Naive B cell (primary cell): ENCODE measurements around the gene DNMBP. TPM values are rescaled to one million over a fixed set of nuclear protein-coding genes. Genes with fewer than 3 reads are reported as not detected.
"Not testable (repeated sequence)": the region's sequence is repeated elsewhere in the genome, so short reads cannot be mapped to it uniquely, and the experiment has no call there.

Experiments used
- ATAC-seq, 2 donors: fragments of 150-1000 bp; cut with Tn5 transposase; 2 replicates each; pipeline ENCODE4 v1.10.0; 2021; ENCODE audit warnings: low read depth in 2 of 2, mild to moderate bottlenecking in 2 of 2, moderate library complexity in 2 of 2
- DNase-seq: peaks from one replicate; pipeline ENCODE4 v3.0.0; 2022
- H3K27ac Mint-ChIP-seq, 6 donors: one replicate each; pipeline ENCODE4 v1.8.0; 2020 to 2022; ENCODE audit warnings: mild to moderate bottlenecking in 6 of 6, mixed read lengths in 6 of 6, moderate library complexity in 5 of 6, inconsistent platforms in 2 of 6
- H3K27me3 Mint-ChIP-seq, 3 donors: one replicate each; pipeline ENCODE4 v1.8.0; 2021 to 2022; ENCODE audit warnings: mixed read lengths in 3 of 3, mild to moderate bottlenecking in 1 of 3
- H3K36me3 Mint-ChIP-seq, 2 donors: one replicate each; pipeline ENCODE4 v1.8.0; 2020 to 2022; ENCODE audit warnings: mixed read lengths in 2 of 2, inconsistent platforms in 1 of 2, mild to moderate bottlenecking in 1 of 2
- H3K4me1 Mint-ChIP-seq, 3 donors: one replicate each; pipeline ENCODE4 v1.8.0; 2020 to 2022; ENCODE audit warnings: mixed read lengths in 3 of 3, inconsistent platforms in 1 of 3, mild to moderate bottlenecking in 1 of 3, moderate library complexity in 1 of 3
- H3K4me3 Mint-ChIP-seq, 8 donors: one replicate each; pipeline ENCODE4 v1.8.0; 2020 to 2022; ENCODE audit warnings: mild to moderate bottlenecking in 8 of 8, mixed read lengths in 8 of 8, moderate library complexity in 8 of 8, inconsistent platforms in 2 of 8
- H3K9me3 Mint-ChIP-seq, 7 donors: one replicate each; pipeline ENCODE4 v1.8.0; 2020 to 2022; ENCODE audit warnings: mixed read lengths in 7 of 7, mild to moderate bottlenecking in 5 of 7, inconsistent platforms in 2 of 7, moderate library complexity in 1 of 7
- polyA plus RNA-seq, 6 donors: library from polyadenylated mRNA; unstranded; fragments of 300-500 nt; fragmentation: Illumina TruSeq; gene quantifications; one replicate each; pipeline ENCODE4 v1.2.3, GENCODE V29; 2021; ENCODE audit warnings: low read depth in 6 of 6

The DNMBP gene
- polyA plus RNA-seq, 6 donors from 2014 or later, result 1.2 to 11.9 (median 6.1) TPM

- Mint-ChIP-seq H3K27ac (peak overlapping the region in 1 of 6 donors; percentile 52), H3K27me3 (peaks cover 5 to 15% (median 10%) of the 10 kb centered on the region in 3 donors), H3K4me3 (no peak overlapping the region), H3K4me1 (peaks cover 0 to 5% (median 0%) of the 10 kb centered on the region in 3 donors), H3K9me3 (peaks cover 0 to 4% (median 0%) of the 10 kb centered on the region in 7 donors), H3K36me3 (no peaks in the 10 kb centered on the region)
- DNase-seq (no peak), ATAC-seq (no peak)
Observed at GRCh38 chr10:100036850-100037249, 27.1 kb upstream of the DNMBP start.

GRCh38 chr10:100033766-100034418 is 24.1 kb upstream of the DNMBP start:
- Mint-ChIP-seq H3K4me1 (peaks cover 0 to 4% (median 0%) of the 10 kb centered on the region in 3 donors), H3K27me3 (peaks cover 5 to 15% (median 8%) of the 10 kb centered on the region in 3 donors), H3K4me3 (no peak overlapping the region), H3K36me3 (no peaks in the 10 kb centered on the region), H3K27ac (no peak overlapping the region), H3K9me3 (peaks cover 0 to 5% (median 0%) of the 10 kb centered on the region in 7 donors)
- DNase-seq (no peak), ATAC-seq (no peak)

GRCh38 chr10:100027416-100027815 is 17.7 kb upstream of the DNMBP start:
- no peak overlapping the region for H3K27ac Mint-ChIP-seq
- peaks cover 3 to 25% (median 10%) of the 10 kb centered on the region in 7 donors for H3K9me3 Mint-ChIP-seq
- H3K27me3 Mint-ChIP-seq, result peaks cover 0 to 4% (median 0%) of the 10 kb centered on the region in 3 donors
- ATAC-seq (no peak), DNase-seq (no peak)
- peaks cover 0 to 9% of the 10 kb centered on the region in 2 donors for H3K36me3 Mint-ChIP-seq
- H3K4me3 Mint-ChIP-seq, result no peak overlapping the region
- H3K4me1 Mint-ChIP-seq, result no peaks in the 10 kb centered on the region

DNA sequence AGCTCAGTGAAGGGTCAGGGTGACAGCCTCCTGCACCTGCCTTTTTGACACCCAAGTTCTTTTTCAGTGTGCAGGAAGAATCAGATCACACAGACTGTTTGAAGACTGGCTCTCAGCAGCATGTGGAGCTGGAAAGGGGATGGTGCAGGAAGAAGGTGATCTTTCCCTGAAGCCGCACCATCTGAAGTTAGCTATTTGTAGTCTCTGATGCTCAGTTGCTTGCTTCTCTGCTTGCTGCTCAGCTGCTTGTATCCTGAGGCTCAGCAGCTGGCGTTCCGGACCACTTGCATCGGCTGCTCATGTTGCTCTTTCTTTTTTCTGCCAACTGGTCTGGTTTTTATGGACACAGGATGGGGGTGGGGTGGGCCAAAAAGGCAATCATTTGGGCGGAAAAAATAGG is 15.8 kb upstream of the DNMBP start:
- Mint-ChIP-seq H3K36me3 (peaks cover 0 to 9% of the 10 kb centered on the region in 2 donors), H3K4me1 (peaks cover under 1 to 10% (median 3%) of the 10 kb centered on the region in 3 donors), H3K27me3 (peaks cover 0 to 4% (median 0%) of the 10 kb centered on the region in 3 donors), H3K27ac (peak overlapping the region in 1 of 6 donors; percentile 2), H3K4me3 (no peak overlapping the region), H3K9me3 (peaks cover 3 to 25% (median 10%) of the 10 kb centered on the region in 7 donors)
- DNase-seq (no peak), ATAC-seq (no peak)

DNA sequence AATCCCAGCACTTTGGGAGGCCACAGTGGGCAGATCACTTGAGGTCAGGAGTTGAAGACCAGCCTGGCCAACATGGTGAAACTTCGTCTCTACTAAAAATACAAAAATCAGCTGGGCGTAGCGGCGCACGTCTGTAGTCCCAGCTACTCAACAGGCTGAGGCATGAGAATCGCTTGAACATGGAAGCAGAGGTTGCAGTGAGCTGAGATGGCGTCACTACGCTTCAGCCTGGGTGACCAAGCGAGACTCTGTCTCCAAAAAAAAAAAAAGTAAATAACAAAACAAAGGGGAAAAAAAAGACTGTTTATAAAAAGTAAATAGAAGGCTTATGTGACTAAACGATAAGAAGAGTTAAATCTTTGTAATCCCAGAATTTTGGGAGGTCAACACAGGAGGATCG is 15.0 kb upstream of the DNMBP start:
- H3K27ac Mint-ChIP-seq, result peak overlapping the region in 2 of 6 donors; percentile 39 to 47
- peaks cover 8 to 17% (median 11%) of the 10 kb centered on the region in 3 donors for H3K4me1 Mint-ChIP-seq
- peaks cover 3 to 25% (median 10%) of the 10 kb centered on the region in 7 donors for H3K9me3 Mint-ChIP-seq
- DNase-seq, result no peak
- no peak overlapping the region for H3K4me3 Mint-ChIP-seq
- H3K27me3 Mint-ChIP-seq, result peaks cover 0 to 4% (median 0%) of the 10 kb centered on the region in 3 donors
- ATAC-seq, result no peak
- peaks cover 0 to 9% of the 10 kb centered on the region in 2 donors for H3K36me3 Mint-ChIP-seq

GRCh38 chr10:100022403-100022802 is 12.7 kb upstream of the DNMBP start:
- DNase-seq, result no peak
- Mint-ChIP-seq H3K4me3 (no peak overlapping the region), H3K9me3 (peaks cover 0 to 14% (median 0%) of the 10 kb centered on the region in 7 donors), H3K36me3 (no peaks in the 10 kb centered on the region), H3K27ac (no peak overlapping the region), H3K4me1 (peaks cover 8 to 19% (median 12%) of the 10 kb centered on the region in 3 donors), H3K27me3 (no peaks in the 10 kb centered on the region)
- ATAC-seq, result no peak

GRCh38 chr10:100021322-100021721 is 11.6 kb upstream of the DNMBP start:
- H3K27ac Mint-ChIP-seq, result peak overlapping the region in 1 of 6 donors; percentile 59
- peaks cover 8 to 19% (median 12%) of the 10 kb centered on the region in 3 donors for H3K4me1 Mint-ChIP-seq
- no peak for DNase-seq
- H3K9me3 Mint-ChIP-seq, result peaks cover 0 to 6% (median 0%) of the 10 kb centered on the region in 7 donors
- peak overlapping the region in 2 of 8 donors; percentile 6 to 65 for H3K4me3 Mint-ChIP-seq
- H3K27me3 Mint-ChIP-seq, result no peaks in the 10 kb centered on the region
- peak in 1 of 2 donors; percentile 22 for ATAC-seq
- H3K36me3 Mint-ChIP-seq, result no peaks in the 10 kb centered on the region

- H3K4me3 Mint-ChIP-seq, result no peak overlapping the region
- H3K4me1 Mint-ChIP-seq, result peaks cover 8 to 19% (median 12%) of the 10 kb centered on the region in 3 donors
- no peak for DNase-seq
- peaks cover 0 to 3% (median 0%) of the 10 kb centered on the region in 7 donors for H3K9me3 Mint-ChIP-seq
- peak overlapping the region in 1 of 6 donors; percentile 75 for H3K27ac Mint-ChIP-seq
- no peak for ATAC-seq
- no peaks in the 10 kb centered on the region for H3K36me3 Mint-ChIP-seq
- no peaks in the 10 kb centered on the region for H3K27me3 Mint-ChIP-seq
Observed at GRCh38 chr10:100020886-100021253, 11.1 kb upstream of the DNMBP start.

GRCh38 chr10:100020142-100020885 is 10.6 kb upstream of the DNMBP start:
- H3K27me3 Mint-ChIP-seq, result no peaks in the 10 kb centered on the region

GRCh38 chr10:100019787-100020141 is 10.0 kb upstream of the DNMBP start:
- Mint-ChIP-seq H3K9me3 (peaks cover 0 to 4% (median 0%) of the 10 kb centered on the region in 7 donors), H3K36me3 (no peaks in the 10 kb centered on the region), H3K4me3 (peak overlapping the region in 1 of 8 donors; percentile 2), H3K27me3 (no peaks in the 10 kb centered on the region), H3K4me1 (peaks cover 16 to 30% (median 23%) of the 10 kb centered on the region in 3 donors), H3K27ac (peak overlapping the region in 1 of 6 donors; percentile 45)
- DNase-seq (no peak), ATAC-seq (no peak)

More at GRCh38 chr10:100020142-100020885, 10.6 kb upstream of the DNMBP start:
- peaks cover 0 to 4% (median 0%) of the 10 kb centered on the region in 7 donors for H3K9me3 Mint-ChIP-seq
- no peaks in the 10 kb centered on the region for H3K36me3 Mint-ChIP-seq
- peak; percentile 83 to 87 for ATAC-seq
- H3K27ac Mint-ChIP-seq, result peak overlapping the region in 5 of 6 donors; percentile 1 to 81 (median 35)
- peak; percentile 40 for DNase-seq
- H3K4me1 Mint-ChIP-seq, result peaks cover 13 to 24% (median 18%) of the 10 kb centered on the region in 3 donors
- peak overlapping the region in 1 of 8 donors; percentile 2 for H3K4me3 Mint-ChIP-seq

DNA sequence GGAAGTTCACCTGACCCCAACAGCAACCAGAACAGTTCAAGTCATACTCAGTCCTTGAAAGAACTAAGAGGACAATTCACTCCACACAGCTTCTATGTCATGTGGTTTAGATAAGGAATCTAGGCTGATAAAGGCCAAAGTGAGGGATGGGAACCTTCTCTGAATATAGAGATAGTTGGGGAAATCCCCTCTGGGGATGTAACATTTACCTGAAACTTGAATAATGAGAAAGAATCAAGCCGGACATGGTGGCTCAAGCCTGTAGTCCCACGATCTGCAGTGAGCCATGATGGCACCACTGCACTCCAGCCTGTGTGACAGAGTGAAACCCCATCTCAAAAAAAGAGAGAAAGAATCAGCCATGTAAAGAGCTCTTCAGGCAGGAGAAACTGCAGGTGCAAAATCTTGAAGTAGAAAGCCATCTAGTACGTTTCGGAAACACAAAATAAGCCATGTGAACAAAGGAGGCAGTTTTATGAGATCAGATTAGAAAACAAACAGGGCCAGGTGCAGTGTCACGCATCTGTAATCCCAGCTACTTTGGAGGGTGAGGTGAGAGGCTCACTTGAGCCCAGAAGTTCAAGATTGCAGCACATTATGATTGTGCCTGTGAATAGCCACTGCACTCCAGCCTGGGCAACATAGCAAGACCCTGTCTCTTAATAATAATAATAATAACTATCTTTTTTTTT is 4.5 kb upstream of the DNMBP start:
- ATAC-seq, result peak; percentile 50 to 62
- H3K4me3 Mint-ChIP-seq, result peak overlapping the region; percentile 62 to 85 (median 68)
- H3K27ac Mint-ChIP-seq, result peak overlapping the region; percentile 88 to 96 (median 94)
- no peaks in the 10 kb centered on the region for H3K27me3 Mint-ChIP-seq
- peaks cover 0 to 4% (median 0%) of the 10 kb centered on the region in 7 donors for H3K9me3 Mint-ChIP-seq
- DNase-seq, result peak; percentile 73
- no peaks in the 10 kb centered on the region for H3K36me3 Mint-ChIP-seq
- peaks cover 38 to 44% (median 42%) of the 10 kb centered on the region in 3 donors for H3K4me1 Mint-ChIP-seq

- peak overlapping the region in 7 of 8 donors; percentile 62 to 85 (median 70) for H3K4me3 Mint-ChIP-seq
Observed at GRCh38 chr10:100013621-100014020, 3.9 kb upstream of the DNMBP start.

DNA sequence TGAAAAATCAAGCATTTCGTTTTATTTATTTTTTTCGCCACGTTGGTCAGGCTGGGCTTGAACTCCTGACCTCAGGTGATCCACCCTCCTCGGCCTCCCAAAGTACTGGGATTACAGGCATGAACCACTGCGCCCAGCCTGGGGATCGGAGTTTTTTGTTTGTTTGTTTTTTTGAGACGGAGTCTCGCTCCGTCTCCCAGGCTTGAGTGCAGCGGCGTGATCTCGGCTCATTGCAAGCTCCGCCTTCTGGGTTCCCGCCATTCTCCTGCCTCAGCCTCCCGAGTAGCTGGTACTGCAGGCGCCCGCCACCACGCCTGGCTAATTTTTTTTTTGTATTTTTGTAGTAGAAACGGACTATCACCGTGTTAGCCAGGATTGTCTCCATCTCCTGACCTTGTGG is 2.2 kb upstream of the DNMBP start:
- Mint-ChIP-seq H3K27ac (peak overlapping the region in 3 of 6 donors; percentile 42 to 83 (median 76)), H3K4me1 (peaks cover 49 to 64% (median 59%) of the 10 kb centered on the region in 3 donors), H3K4me3 (peak overlapping the region in 1 of 8 donors; percentile 70)
- not testable (repeated sequence) for H3K27me3 Mint-ChIP-seq, DNase-seq, H3K36me3 Mint-ChIP-seq, ATAC-seq, H3K9me3 Mint-ChIP-seq

More at GRCh38 chr10:100013621-100014020, 3.9 kb upstream of the DNMBP start:
- ATAC-seq (no peak), DNase-seq (no peak)
- peaks cover 0 to 4% (median 0%) of the 10 kb centered on the region in 7 donors for H3K9me3 Mint-ChIP-seq
- no peaks in the 10 kb centered on the region for H3K27me3 Mint-ChIP-seq
- H3K27ac Mint-ChIP-seq, result peak overlapping the region; percentile 88 to 96 (median 94)
- H3K4me1 Mint-ChIP-seq, result peaks cover 38 to 47% (median 43%) of the 10 kb centered on the region in 3 donors
- H3K36me3 Mint-ChIP-seq, result no peaks in the 10 kb centered on the region
